ENCODE data around the gene LAMA2. TPM values are rescaled to one million over a fixed set of nuclear protein-coding genes. Genes with fewer than 3 reads are reported as not detected.
A peak's percentile ranks its signal among the peaks of the same experiment; 100 is the strongest.

LAMA2 gene
- total RNA-seq, 1 donor from 2014 or later: 107 TPM

DNA sequence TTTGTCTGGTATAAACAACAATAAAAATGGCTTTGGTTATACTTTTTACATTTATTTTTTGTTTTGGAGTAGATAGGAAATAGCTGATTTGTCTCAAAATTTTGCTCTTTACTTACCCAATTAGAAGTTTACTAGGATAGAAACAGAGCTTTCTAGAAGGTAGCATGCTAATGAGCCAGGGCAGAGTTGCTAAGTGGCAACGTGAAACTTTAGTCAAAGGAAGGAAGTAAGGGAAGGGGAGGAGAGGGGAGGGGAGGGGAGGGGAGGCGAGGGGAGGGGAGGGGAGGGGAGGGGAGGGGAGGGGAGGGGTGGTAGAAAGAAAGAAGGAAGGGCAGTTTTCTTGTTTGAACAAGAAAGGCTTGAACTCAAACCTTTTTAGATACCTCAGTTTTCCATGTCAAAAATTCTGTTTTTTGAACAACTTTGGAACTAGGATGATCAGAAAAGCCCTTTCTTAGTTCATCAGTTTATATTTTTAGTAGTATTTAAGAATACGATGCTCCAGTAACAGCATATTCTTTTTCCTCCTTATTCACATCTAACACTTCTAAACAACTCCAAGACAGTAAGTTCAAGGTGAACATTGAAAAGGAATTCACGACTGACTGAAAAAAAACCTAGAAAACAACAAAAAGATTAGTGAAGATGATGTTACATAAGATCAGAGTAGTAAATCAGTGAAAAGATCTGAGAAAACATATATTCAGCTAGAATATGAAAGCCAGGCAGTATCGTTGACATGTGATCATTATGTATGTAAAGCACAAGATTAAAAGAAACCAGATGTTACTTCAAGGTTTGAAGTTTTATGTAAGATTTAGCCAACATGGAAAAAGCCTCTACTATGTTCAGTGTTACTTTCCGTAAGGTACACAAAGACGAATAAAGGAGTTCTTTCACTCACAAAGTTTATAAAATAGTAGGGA, 563.6 kb downstream of the LAMA2 start:
- DNase-seq (ENCODE audit: low spot score): peak; percentile 15

GRCh38 chr6:129447198-129447565, 564.2 kb downstream of the LAMA2 start:
- no peak for DNase-seq (ENCODE audit: low spot score)

DNA sequence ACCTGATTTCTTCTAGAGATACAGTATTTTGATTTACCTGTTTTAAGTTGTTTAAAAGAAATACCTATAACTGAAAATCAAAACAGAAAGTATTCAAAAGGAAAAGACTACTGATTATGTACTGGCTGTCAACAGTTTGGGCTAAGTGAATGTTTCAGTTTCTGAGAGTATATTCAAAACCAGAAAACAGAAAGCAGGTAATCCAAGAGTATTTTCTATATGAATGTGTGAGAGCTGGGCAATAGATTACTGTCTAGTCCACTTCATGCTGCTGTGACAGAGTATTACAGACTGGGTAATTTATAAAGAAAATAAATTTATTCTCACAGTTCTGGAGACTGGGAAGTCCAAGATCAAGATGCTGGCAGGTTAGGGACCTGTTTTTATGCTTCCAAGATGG, 566.0 kb downstream of the LAMA2 start:
- DNase-seq (ENCODE audit: low spot score): no peak

- no peak for DNase-seq (ENCODE audit: low spot score)
These were observed 568.2 kb downstream of the LAMA2 start for GRCh38 chr6:129451187-129451586.

- DNase-seq (ENCODE audit: low spot score): no peak
These were observed 570.1 kb downstream of the LAMA2 start for GRCh38 chr6:129453073-129453472.

DNA sequence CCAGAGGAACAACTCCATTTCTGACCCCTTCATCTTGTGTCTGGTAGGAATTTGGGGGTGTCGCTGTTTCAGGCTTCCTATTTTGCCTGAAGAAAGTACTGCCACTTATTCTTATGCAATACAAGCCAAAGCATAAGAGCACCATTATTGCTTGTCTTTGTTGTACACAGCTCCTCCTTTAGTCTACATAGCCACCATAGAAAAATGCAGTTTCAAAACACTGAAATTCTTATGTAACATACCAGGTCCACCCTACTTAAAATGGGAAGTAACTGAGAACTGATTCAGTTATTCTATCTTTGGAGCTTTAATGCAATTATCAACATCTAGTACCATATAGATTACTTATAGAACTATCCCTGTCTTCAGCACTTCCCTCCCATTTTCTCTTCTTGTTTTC, 571.5 kb downstream of the LAMA2 start:
- no peak for DNase-seq (ENCODE audit: low spot score)

GRCh38 chr6:129455126-129455769, 572.3 kb downstream of the LAMA2 start:
- DNase-seq (ENCODE audit: low spot score): no peak

DNA sequence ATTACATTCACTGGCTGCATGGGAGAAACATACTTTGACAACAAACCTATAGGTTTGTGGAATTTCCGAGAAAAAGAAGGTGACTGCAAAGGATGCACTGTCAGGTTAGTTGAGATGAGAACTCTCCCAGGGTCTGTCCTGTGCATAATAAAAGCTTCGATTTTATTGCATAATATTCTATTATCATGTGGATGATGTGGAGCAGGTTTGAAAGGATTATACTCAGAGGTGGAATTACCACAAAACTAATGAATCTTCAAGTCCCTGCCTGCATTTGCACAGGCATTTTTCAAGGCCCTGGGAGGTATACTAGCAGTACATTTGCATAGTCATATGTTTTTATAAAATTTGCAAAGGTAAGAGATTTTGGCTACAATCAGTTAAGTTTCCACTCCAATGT, 577.3 kb downstream of the LAMA2 start:
- no peak for DNase-seq (ENCODE audit: low spot score)

DNA sequence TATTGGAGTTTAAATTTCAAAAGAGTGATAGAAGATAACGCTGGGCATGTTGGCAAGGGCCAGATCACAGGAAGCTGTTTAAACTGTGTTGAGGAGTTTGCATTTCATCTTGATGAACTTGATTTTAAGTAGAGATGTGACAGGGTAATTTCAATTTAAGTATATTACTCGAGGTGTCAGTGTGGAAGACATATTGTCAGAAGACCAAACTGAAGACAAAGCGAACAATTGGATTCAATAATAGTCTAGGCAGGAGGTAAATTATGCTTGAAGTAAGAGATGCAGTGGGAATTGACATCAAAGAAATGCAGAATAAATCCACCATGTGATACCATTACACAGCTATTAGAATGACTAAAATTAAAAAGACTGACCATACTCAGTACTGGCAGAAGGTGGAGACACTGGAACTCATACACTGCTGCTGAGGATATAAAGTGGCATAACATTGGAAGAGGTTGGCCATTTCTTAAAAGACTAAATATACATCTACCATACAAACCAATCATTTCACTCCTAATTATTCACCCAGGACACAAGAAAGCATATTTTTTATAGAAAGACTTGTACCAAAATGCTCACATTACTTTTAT, 586.2 kb downstream of the LAMA2 start:
- no peak for DNase-seq (ENCODE audit: low spot score)

DNA sequence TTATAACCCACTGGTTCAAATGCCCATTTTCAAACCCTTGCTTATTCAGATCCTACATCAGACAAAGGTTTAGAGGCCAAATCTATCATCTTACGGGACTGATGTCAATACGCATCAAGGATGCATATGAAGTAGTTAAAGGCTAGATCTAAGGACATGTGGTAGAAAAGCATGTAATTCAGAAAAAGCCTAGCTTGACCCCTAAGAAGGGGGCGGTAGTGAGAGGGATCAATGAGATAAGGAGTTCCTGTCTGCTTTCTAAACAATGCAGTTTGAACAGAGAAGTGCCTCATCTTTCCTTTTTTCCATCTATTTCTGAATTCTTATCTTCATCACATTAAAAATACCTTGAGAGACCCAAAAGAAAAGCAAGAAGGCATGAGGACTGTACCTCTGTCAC, 589.3 kb downstream of the LAMA2 start:
- DNase-seq (ENCODE audit: low spot score): no peak

DNA sequence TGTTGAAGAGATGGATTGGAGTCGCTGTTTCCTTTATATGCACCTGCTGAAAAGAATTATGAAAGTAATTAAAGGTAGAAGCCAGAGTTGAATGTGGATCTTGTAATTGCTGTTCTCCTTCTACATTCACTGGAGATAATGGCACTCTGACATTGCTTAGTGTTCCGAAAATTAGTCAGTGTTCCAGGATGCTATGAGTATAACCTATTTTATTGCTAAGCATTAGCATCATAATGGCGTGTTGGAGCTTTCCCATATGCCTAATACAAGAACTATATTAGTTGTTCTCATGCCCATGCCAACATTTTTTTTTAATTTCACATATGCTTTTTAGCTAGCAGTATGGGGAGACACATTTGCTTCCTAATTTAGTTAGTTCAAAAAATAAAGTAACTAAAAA, 590.6 kb downstream of the LAMA2 start:
- DNase-seq (ENCODE audit: low spot score): no peak

DNA sequence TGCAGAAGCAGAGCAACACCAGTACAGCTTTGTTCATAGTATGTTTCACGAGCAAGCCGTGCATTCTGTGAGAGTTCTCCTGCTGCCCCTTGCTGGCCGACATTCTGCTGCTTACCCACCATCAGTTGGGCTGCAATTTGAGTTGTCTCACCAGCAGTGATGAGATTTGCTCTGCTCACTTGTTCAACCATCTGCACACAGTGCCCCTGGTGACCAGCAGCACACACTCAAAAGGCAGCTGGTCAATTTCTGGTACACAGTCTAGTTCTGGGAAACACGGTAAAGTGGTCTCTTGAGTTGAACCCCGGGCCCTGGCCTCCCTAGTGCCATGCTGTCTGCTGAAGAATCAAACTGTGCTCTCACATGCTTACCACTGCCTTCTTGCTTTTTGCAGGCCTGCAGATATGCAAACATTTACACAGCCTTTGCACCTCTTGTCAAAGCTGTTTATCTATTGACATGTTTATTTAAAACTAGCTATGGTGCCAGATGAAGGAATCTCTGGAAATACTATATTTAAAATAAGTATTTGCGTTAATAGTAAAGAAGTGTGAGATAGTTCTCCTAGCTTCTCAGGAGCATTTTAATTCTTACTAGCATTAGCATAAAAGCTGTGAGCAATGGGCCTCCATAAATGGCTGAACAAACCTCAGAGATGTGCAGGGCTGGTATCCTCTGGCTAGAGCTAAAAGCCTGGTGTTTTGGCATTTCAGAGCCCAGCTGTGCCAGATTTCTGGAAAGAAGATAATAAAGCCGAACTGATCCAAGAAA, 592.7 kb downstream of the LAMA2 start:
- no peak for DNase-seq (ENCODE audit: low spot score)

DNA sequence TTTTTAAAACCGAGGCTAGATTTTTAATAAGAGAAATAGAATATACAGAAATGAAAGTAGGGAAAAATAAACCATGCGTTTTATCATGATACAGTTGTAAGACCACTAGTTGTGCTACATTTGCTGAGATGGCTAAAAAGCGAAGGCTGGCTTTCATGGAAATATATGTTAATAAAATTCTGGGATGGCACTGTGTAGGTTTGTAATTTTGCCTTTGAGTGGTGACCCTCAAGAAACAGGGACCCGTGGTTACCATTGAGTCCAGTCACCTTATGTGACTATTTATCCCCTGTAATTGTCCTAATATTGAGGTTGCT, 593.3 kb downstream of the LAMA2 start:
- no peak for DNase-seq (ENCODE audit: low spot score)

- DNase-seq (ENCODE audit: low spot score): no peak
These were observed 593.9 kb downstream of the LAMA2 start for GRCh38 chr6:129476810-129477209.

GRCh38 chr6:129478379-129478778, 595.4 kb downstream of the LAMA2 start:
- no peak for DNase-seq (ENCODE audit: low spot score)

DNA sequence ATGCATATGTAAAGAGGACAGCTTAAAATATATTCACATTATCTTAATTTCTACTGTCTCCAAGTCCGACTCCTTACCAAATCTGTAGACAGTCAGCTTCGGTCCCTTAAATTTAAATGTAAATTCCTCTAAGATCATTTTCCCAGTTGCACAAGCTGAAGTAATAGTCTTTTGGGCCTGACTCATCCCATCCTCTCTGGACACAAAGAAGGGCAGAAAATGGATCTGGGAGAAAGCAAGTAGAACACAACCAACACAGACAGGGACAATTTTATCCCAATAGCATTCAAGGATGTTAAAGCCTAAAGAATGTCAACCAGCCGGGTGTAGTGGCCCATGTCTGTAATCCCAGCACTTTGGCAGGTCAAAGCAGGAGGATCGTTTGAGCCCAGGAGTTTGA, 598.8 kb downstream of the LAMA2 start:
- no peak for DNase-seq (ENCODE audit: low spot score)

GRCh38 chr6:129485746-129486145, 602.8 kb downstream of the LAMA2 start:
- DNase-seq (ENCODE audit: low spot score): no peak

DNA sequence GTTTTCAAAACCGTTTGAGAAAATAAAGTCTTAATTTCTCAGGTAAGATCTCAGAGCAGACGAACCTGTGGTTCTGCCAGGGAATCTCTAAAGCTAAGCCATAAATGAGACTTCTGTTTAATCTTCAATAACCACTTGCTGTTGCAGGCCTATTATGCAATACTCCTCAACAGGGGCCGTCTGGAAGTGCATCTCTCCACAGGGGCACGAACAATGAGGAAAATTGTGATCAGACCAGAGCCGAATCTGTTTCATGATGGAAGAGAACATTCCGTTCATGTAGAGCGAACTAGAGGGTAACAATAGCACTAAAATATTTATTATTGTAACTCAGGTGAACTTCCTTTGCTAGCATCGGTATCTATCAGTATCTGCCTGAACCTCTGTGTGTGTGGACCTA, 603.4 kb downstream of the LAMA2 start:
- no peak for DNase-seq (ENCODE audit: low spot score)

DNA sequence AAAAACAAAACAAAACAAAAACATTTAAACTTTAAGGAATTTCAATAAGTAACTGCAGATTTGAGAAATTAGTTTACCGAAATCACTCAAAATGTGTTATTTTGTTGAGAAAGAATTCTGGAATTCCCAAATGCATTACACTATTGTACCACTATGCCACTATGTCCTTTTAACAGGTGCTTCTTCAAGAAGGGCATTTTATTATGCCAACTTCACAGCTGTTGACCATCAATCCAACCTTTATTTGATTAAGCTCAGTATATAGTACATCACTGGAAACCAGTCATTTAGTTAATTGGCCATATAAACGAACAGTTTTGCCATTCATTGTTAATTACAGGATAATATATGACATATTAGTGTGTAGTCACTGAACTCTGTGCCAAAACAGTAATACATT, 605.4 kb downstream of the LAMA2 start:
- no peak for DNase-seq (ENCODE audit: low spot score)

GRCh38 chr6:129489215-129489765, 606.4 kb downstream of the LAMA2 start:
- no peak for DNase-seq (ENCODE audit: low spot score)

DNA sequence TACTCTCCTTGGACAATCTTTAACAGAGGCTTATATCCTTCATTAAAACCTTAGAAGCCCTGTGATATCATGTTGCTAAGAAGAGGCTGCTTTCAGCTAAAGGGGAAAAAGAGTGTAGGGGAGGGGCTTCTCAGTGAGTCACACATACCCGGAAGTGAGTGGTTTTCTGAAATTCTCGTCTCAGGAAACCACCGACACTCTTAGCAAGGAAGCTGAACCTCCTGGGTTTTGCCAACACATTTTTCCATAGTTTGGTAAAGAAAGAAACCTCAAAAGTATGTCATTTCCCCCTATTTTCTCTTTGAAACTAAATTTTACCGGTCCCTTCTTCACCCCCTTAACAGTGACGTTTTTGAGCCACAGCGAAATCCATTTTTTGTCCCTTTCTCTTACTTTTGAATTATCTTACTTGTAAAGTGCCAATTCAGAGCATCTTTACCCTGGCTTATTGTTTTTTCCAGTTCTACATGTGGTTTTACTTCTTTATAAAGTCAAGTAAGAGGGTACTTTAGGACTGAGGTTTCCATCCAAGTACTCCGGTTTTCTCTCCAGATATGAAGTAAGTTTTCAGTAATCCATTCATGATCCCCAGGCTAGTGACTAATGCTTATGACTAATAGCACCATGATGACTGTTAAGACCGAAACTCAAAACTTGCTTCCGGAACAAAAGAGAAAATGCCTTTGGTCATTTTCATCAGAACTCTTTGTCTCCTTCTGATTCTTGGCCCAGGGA, 607.8 kb downstream of the LAMA2 start:
- peak; percentile 68 for DNase-seq (ENCODE audit: low spot score)

All from umbilical cord (tissue), 2 donors.